ENCODE data around the gene SLMAP.

GRCh38 chr3:57943525-57944495 lies 187.7 kb downstream of the SLMAP start:
- TF ChIP-seq CTCF (IDR thresholded peaks at IDR 0.05): no peak
- no peak for TF ChIP-seq POLR2A (IDR thresholded peaks at IDR 0.05)

All from breast epithelium (tissue), 3 donors.